Calu3 (cell line): ENCODE data around the gene CCAR1. TPM values are rescaled to one million over a fixed set of nuclear protein-coding genes. Genes with fewer than 3 reads are reported as not detected.

ENCODE experiments used
- BruUV-seq: library from RNA; stranded (reverse); fragments of 400-500 nt; replicated peaks from 2 replicates; lab custom pipeline; 2021; lab: Mats Ljungman, UMichigan
- CTCF ChIA-PET: fragments of 300-600 bp; sonication (Branson Sonifier 250); formaldehyde crosslinking; loops from one replicate; lab custom pipeline; 2022; ENCODE audit warnings: antibody characterized with exemption; lab: Charles Lee
- DNase-seq: peaks from one replicate; pipeline ENCODE4 v3.0.0; 2022
- H3K27ac Mint-ChIP-seq: one replicate; pipeline ENCODE4 v1.8.0; 2022; ENCODE audit warnings: mixed read lengths; ENCODE audit not compliant: unreplicated experiment
- H3K27me3 Mint-ChIP-seq: one replicate; pipeline ENCODE4 v1.8.0; 2022; ENCODE audit warnings: mixed read lengths; ENCODE audit not compliant: unreplicated experiment
- H3K36me3 Mint-ChIP-seq: one replicate; pipeline ENCODE4 v1.8.0; 2022; ENCODE audit warnings: mild to moderate bottlenecking, moderate library complexity, mixed read lengths; ENCODE audit not compliant: insufficient read depth, unreplicated experiment
- H3K4me1 Mint-ChIP-seq: one replicate; pipeline ENCODE4 v1.8.0; 2022; ENCODE audit warnings: mild to moderate bottlenecking, low read depth, mixed read lengths; ENCODE audit not compliant: unreplicated experiment
- H3K4me3 Mint-ChIP-seq: one replicate; pipeline ENCODE4 v1.8.0; 2022; ENCODE audit warnings: mild to moderate bottlenecking, low read depth, moderate library complexity, mixed read lengths; ENCODE audit not compliant: unreplicated experiment
- H3K9me3 Mint-ChIP-seq: one replicate; pipeline ENCODE4 v1.8.0; 2022; ENCODE audit warnings: low read depth, mixed read lengths; ENCODE audit not compliant: unreplicated experiment
- intact Hi-C: fragments of 100-400 bp; cut with micrococcal nuclease; formaldehyde crosslinking; loops from one replicate; pipeline ENCODE4 v1.10.0; 2022; ENCODE audit not compliant: unreplicated experiment
- total RNA-seq: library from RNA; stranded (reverse); gene quantifications from 2 replicates; pipeline ENCODE4 v1.2.3, GENCODE V29; 2022
- TF ChIP-seq, protein P1 (sequence below): fragments of 200-600 bp; IDR thresholded peaks from one replicate; pipeline ENCODE4 v1.8.0; 2022; ENCODE audit warnings: antibody characterized with exemption; ENCODE audit not compliant: unreplicated experiment

The CCAR1 gene
- total RNA-seq, 1 experiment from 2014 or later, result 105 TPM

DNA sequence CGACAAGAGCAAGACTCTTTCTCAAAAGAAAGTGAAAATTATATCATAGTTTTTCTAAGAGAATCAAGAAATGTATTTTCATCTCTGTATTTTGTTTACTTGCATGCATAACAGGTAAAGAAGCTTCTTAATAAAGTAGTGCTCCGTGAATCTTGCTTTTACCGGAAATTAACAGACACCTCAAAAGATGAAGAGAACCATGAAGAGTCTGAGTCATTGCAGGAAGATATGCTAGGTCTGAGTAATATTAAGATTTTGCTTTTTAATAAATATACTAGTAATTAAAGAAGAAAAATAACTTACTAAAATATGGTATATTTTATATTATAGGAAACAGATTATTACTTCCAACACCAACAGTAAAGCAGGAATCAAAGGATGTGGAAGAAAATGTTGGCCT lies 66.8 kb downstream of the CCAR1 start:
- CTCF ChIA-PET, result no interaction called here
- intact Hi-C loops, result no loop called here
- H3K9me3 Mint-ChIP-seq, result no peaks in the 10 kb centered on the region
- H3K27me3 Mint-ChIP-seq, result no peaks in the 10 kb centered on the region
- H3K27ac Mint-ChIP-seq, result no peak overlapping the region
- H3K36me3 Mint-ChIP-seq, result peaks cover 87% of the 10 kb centered on the region
- DNase-seq, result no peak
- H3K4me1 Mint-ChIP-seq, result no peaks in the 10 kb centered on the region
- H3K4me3 Mint-ChIP-seq, result no peak overlapping the region
- TF ChIP-seq, protein P1, sequence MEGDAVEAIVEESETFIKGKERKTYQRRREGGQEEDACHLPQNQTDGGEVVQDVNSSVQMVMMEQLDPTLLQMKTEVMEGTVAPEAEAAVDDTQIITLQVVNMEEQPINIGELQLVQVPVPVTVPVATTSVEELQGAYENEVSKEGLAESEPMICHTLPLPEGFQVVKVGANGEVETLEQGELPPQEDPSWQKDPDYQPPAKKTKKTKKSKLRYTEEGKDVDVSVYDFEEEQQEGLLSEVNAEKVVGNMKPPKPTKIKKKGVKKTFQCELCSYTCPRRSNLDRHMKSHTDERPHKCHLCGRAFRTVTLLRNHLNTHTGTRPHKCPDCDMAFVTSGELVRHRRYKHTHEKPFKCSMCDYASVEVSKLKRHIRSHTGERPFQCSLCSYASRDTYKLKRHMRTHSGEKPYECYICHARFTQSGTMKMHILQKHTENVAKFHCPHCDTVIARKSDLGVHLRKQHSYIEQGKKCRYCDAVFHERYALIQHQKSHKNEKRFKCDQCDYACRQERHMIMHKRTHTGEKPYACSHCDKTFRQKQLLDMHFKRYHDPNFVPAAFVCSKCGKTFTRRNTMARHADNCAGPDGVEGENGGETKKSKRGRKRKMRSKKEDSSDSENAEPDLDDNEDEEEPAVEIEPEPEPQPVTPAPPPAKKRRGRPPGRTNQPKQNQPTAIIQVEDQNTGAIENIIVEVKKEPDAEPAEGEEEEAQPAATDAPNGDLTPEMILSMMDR, result no peak
- BruUV-seq, result no TSS peak

DNA sequence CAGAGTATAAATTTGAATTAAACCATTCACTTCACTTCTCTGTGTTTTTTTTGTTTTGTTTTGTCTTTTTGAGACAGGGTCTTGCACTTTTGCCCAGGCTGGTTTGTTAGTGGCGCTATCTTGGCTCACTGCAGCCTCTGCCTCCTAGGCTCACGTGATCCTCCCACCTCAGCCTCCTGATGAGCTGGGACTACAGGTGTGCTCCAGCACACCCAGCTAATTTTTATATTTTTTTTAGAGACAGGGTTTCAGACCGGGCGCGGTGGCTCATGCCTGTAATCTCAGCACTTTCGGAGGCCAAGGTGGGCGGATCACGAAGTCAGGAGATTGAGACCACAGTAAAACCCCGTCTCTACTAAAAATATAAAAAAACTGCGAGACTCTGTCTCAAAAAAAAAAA lies 69.4 kb downstream of the CCAR1 start:
- CTCF ChIA-PET, result no interaction called here
- intact Hi-C loops, result no loop called here

DNA sequence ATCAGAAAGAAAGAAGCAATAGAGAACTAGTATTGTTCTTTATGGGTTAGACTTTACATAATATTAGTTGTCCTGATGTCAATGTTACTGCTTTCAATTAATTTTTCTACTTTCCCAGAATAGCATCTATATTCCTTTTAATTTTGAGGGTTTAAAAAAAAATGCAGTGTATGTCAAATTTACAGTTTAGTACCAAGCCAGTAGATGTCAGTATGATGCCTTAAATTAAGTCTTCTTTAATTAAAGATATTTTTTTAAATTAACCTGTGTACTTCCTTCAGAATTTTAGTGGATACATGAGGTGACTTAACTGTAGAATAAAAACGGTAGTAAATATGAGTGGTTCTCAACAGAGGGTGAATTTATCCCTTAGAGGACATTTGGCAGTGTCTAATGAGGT lies 71.1 kb downstream of the CCAR1 start:
- H3K27me3 Mint-ChIP-seq, result no peaks in the 10 kb centered on the region
- no TSS peak for BruUV-seq
- H3K4me3 Mint-ChIP-seq, result no peak overlapping the region
- TF ChIP-seq, protein P1, result no peak
- CTCF ChIA-PET, result interaction anchor here (0.7 kb wide), 1 partner anchor 483 kb away, joined by 3 read pairs; no protein-coding TSS in a partner anchor
- intact Hi-C loops, result loop anchor here (1.0 kb wide), 1 partner anchor 105 kb away; no protein-coding TSS in a partner anchor
- no peaks in the 10 kb centered on the region for H3K4me1 Mint-ChIP-seq
- no peaks in the 10 kb centered on the region for H3K9me3 Mint-ChIP-seq
- peaks cover 75% of the 10 kb centered on the region for H3K36me3 Mint-ChIP-seq
- DNase-seq, result no peak
- H3K27ac Mint-ChIP-seq, result no peak overlapping the region

More for the DNA sequence above, 69.4 kb downstream of the CCAR1 start:
- H3K27ac Mint-ChIP-seq, result no peak overlapping the region
- H3K9me3 Mint-ChIP-seq, result no peaks in the 10 kb centered on the region
- TF ChIP-seq, protein P1, result no peak
- H3K4me1 Mint-ChIP-seq, result no peaks in the 10 kb centered on the region
- DNase-seq, result no peak
- peaks cover 83% of the 10 kb centered on the region for H3K36me3 Mint-ChIP-seq
- BruUV-seq, result no TSS peak
- H3K4me3 Mint-ChIP-seq, result no peak overlapping the region
- H3K27me3 Mint-ChIP-seq, result no peaks in the 10 kb centered on the region

DNA sequence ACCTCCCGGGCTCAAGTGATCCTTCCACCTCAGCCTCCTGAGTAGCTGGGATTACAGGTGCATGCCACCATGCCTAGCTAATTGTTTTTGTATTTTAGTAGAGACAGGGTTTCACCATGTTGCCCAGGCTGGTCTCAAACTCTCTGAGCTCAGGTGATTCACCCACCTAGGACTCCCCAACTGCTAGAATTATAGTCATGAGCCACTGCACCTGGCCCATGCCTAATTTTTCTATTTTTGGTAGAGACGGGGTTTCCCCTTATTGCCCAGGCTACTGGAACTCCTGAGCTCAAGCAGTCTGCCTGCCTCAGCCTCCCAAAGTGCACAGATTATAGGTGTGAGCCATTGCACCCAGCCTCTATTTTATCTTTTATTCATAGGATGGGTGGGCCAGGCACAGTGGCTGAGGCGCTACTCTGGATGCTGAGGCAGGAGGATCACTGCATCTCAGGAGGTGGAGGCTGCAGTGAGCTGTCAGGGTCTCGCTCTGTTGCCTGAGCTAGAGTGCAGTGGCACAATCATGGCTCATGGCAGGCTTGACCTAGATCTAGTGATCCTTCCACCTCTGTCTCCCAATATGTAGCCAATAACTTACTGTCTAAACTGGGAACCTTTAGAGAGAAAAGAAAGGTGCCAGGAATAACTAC lies 75.0 kb downstream of the CCAR1 start:
- Mint-ChIP-seq H3K9me3 (no peaks in the 10 kb centered on the region), H3K36me3 (peaks cover 52% of the 10 kb centered on the region), H3K4me1 (no peaks in the 10 kb centered on the region), H3K27me3 (no peaks in the 10 kb centered on the region), H3K4me3 (no peak overlapping the region), H3K27ac (no peak overlapping the region)
- intact Hi-C loops, result no loop called here
- no peak for DNase-seq
- CTCF ChIA-PET, result interaction anchor here (0.5 to 0.6 kb wide), 2 partner anchors 38 to 645 kb away, joined by 3 read pairs; no protein-coding TSS in a partner anchor
- BruUV-seq, result no TSS peak
- TF ChIP-seq, protein P1, result no peak
